Activated CD4-positive, alpha-beta T cell treated with anti-CD3 and anti-CD28 coated beads, Interleukin-10, Interleukin-2, amounts not matched to agents 100 ng/mL and 50 ng/mL, durations not matched to agents 16 hours and 8 hours (primary cell): Measurements from ENCODE around the gene CDKAL1.
"Not testable (repeated sequence)": the region's sequence is repeated elsewhere in the genome, so short reads cannot be mapped to it uniquely, and the experiment has no call there.

Experiments used
- DNase-seq: peaks from one replicate; pipeline ENCODE4 v3.0.0-alpha.2; 2020

CDKAL1 gene

GRCh38 chr6:20712011-20712410 lies 177.8 kb downstream of the CDKAL1 start:
- DNase-seq, result no peak

- no peak for DNase-seq
Observed at GRCh38 chr6:20715135-20715806, 181.0 kb downstream of the CDKAL1 start.

GRCh38 chr6:20716865-20717264 lies 182.6 kb downstream of the CDKAL1 start:
- DNase-seq, result no peak

- no peak for DNase-seq
Observed at GRCh38 chr6:20717743-20718142, 183.5 kb downstream of the CDKAL1 start.

- DNase-seq, result no peak
Observed at GRCh38 chr6:20718705-20719653, 184.7 kb downstream of the CDKAL1 start.

GRCh38 chr6:20719980-20720379 lies 185.7 kb downstream of the CDKAL1 start:
- no peak for DNase-seq

GRCh38 chr6:20721121-20721520 lies 186.9 kb downstream of the CDKAL1 start:
- DNase-seq, result not testable (repeated sequence)

GRCh38 chr6:20722455-20722854 lies 188.2 kb downstream of the CDKAL1 start:
- DNase-seq, result peak; percentile 32

- DNase-seq, result no peak
Observed at GRCh38 chr6:20723236-20723635, 189.0 kb downstream of the CDKAL1 start.

- no peak for DNase-seq
Observed at GRCh38 chr6:20724443-20725190, 190.4 kb downstream of the CDKAL1 start.

- DNase-seq, result not testable (repeated sequence)
Observed at GRCh38 chr6:20725235-20725634, 191.0 kb downstream of the CDKAL1 start.

- no peak for DNase-seq
Observed at GRCh38 chr6:20729086-20729485, 194.8 kb downstream of the CDKAL1 start.

GRCh38 chr6:20732362-20732761 lies 198.1 kb downstream of the CDKAL1 start:
- not testable (repeated sequence) for DNase-seq

GRCh38 chr6:20732896-20733295 lies 198.6 kb downstream of the CDKAL1 start:
- no peak for DNase-seq

- no peak for DNase-seq
Observed at GRCh38 chr6:20737912-20738311, 203.7 kb downstream of the CDKAL1 start.

GRCh38 chr6:20740088-20740487 lies 205.8 kb downstream of the CDKAL1 start:
- DNase-seq, result no peak

- DNase-seq, result no peak
Observed at GRCh38 chr6:20740727-20741126, 206.5 kb downstream of the CDKAL1 start.

GRCh38 chr6:20741490-20741889 lies 207.2 kb downstream of the CDKAL1 start:
- no peak for DNase-seq

GRCh38 chr6:20744911-20745557 lies 210.8 kb downstream of the CDKAL1 start:
- no peak for DNase-seq

GRCh38 chr6:20746024-20746423 lies 211.8 kb downstream of the CDKAL1 start:
- DNase-seq, result no peak

- DNase-seq, result no peak
Observed at GRCh38 chr6:20746805-20747558, 212.7 kb downstream of the CDKAL1 start.

GRCh38 chr6:20747991-20748390 lies 213.7 kb downstream of the CDKAL1 start:
- no peak for DNase-seq
